Left lung (tissue), 10 donors: Measurements from ENCODE around the gene PRDM7. TPM values are rescaled to one million over a fixed set of nuclear protein-coding genes. Genes with fewer than 3 reads are reported as not detected.

ENCODE experiments used
- ATAC-seq: fragments of 200-7000 bp; cut with Tn5 transposase; one replicate; pipeline ENCODE4 v1.9.1; 2020; ENCODE audit warnings: moderate library complexity
- DNase-seq, 4 donors: peaks; one replicate each; pipeline ENCODE4 v3.0.0-alpha.2; 2013 to 2020
- H3K27ac ChIP-seq, 2 donors: fragments of 200-600 bp; sonication (generic) in 1 of 2; one replicate each; pipeline versions ENCODE4 v1.5.0 to v1.8.0; 2020 to 2021
- H3K27me3 ChIP-seq, 2 donors: fragments of 200-600 bp; sonication (generic) in 1 of 2; one replicate each; pipeline versions ENCODE4 v1.5.0 to v1.8.0; 2020 to 2021
- H3K36me3 ChIP-seq, 2 donors: fragments of 200-600 bp; sonication (generic) in 1 of 2; one replicate each; pipeline versions ENCODE4 v1.5.0 to v1.8.0; 2020 to 2021
- H3K4me1 ChIP-seq, 2 donors: fragments of 200-600 bp; one replicate each; pipeline ENCODE4 v1.8.0; 2021
- H3K4me3 ChIP-seq, 2 donors: fragments of 200-600 bp; sonication (generic) in 1 of 2; one replicate each; pipeline versions ENCODE4 v1.5.0 to v1.8.0; 2020 to 2021; ENCODE audit warnings: mild to moderate bottlenecking in 1 of 2
- H3K9me3 ChIP-seq, 2 donors: fragments of 200-600 bp; sonication (generic) in 1 of 2; one replicate each; pipeline versions ENCODE4 v1.5.0 to v1.8.0; 2020 to 2021
- intact Hi-C, 2 donors: fragments of 100-400 bp; cut with DNase I; formaldehyde crosslinking; loops; one replicate each; pipeline versions ENCODE4 v1.11.2 to v1.14.2; 2022
- polyA plus RNA-seq, 6 donors: library from polyadenylated mRNA; unstranded; fragments of 120-200 nt; gene quantifications; one replicate each; pipeline ENCODE4 v1.2.1, GENCODE V29; 2013; ENCODE audit not compliant: insufficient read length in 6 of 6
- total RNA-seq, 2 donors: library from RNA; stranded (reverse); fragmentation: NEBNext Ultra II Directional; extraction: Animal tissue kit (Norgen Biotek cat#: 25700); gene quantifications; one replicate each; pipeline ENCODE4 v1.2.1, GENCODE V29; 2021
- TF ChIP-seq, protein P1 (sequence below), 2 donors: fragments of 200-600 bp; sonication (generic) in 1 of 2; IDR thresholded peaks; one replicate each; pipeline versions ENCODE4 v1.5.0 to v1.8.0; 2021; ENCODE audit warnings: antibody characterized with exemption in 2 of 2
- donor health status: DM: no; HTN: yes; CAD: no.
- donor health status: DM: no; HTN: no; CAD: no.

Gene PRDM7
- total and polyA plus RNA-seq, 8 donors = 0.45 to 1.1 (median 0.83) TPM; not detected in 2

- H3K4me1 ChIP-seq = no peaks in the 10 kb centered on the region
- peaks cover 0 to 56% of the 10 kb centered on the region in 2 donors for H3K36me3 ChIP-seq
- intact Hi-C loops = no loop called here
- TF ChIP-seq, protein P1, sequence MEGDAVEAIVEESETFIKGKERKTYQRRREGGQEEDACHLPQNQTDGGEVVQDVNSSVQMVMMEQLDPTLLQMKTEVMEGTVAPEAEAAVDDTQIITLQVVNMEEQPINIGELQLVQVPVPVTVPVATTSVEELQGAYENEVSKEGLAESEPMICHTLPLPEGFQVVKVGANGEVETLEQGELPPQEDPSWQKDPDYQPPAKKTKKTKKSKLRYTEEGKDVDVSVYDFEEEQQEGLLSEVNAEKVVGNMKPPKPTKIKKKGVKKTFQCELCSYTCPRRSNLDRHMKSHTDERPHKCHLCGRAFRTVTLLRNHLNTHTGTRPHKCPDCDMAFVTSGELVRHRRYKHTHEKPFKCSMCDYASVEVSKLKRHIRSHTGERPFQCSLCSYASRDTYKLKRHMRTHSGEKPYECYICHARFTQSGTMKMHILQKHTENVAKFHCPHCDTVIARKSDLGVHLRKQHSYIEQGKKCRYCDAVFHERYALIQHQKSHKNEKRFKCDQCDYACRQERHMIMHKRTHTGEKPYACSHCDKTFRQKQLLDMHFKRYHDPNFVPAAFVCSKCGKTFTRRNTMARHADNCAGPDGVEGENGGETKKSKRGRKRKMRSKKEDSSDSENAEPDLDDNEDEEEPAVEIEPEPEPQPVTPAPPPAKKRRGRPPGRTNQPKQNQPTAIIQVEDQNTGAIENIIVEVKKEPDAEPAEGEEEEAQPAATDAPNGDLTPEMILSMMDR (IDR thresholded peaks at IDR 0.05) = no peak
- no peaks in the 10 kb centered on the region for H3K27me3 ChIP-seq
- ATAC-seq (no peak), DNase-seq (peak in 1 of 4 donors; percentile 34)
- no peak overlapping the region for H3K4me3 ChIP-seq
- H3K9me3 ChIP-seq = no peaks in the 10 kb centered on the region
- no peak overlapping the region for H3K27ac ChIP-seq
Measured at GRCh38 chr16:90032674-90033331, 44.3 kb downstream of the PRDM7 start.

DNA sequence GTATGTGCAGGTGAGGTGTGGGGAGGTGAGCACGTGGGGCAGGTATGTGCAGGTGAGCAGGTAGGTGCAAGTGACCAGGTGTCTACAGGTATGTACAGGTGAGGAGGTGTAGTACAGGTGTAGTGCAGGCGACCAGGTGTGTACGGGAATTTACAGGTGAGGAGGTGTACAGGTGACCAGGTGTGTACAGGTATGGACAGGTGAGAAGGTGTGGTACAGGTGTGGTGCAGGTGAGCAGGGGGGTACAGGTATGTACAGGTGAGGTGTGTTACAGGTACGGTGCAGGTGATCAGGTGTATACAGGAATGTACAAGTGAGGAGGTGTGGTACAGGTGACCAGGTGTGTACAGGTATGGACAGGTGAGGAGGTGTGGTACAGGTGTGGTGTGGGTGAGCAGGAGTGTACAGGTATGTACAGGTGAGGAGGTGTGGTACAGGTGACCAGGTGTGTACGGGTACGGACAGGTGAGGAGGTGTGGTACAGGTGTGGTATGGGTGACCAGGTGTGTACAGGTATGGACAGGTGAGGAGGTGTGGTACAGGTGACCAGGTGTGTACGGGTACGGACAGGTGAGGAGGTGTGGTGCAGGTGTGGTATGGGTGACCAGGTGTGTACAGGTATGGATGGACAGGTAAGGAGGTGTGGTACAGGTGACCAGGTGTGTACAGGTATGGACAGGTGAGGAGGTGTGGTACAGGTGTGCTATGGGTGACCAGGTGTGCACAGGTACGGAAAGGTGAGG lies 45.0 kb downstream of the PRDM7 start:
- H3K9me3 ChIP-seq = no peaks in the 10 kb centered on the region
- H3K27me3 ChIP-seq = no peaks in the 10 kb centered on the region
- TF ChIP-seq, protein P1 (IDR thresholded peaks at IDR 0.05) = no peak
- no peaks in the 10 kb centered on the region for H3K4me1 ChIP-seq
- intact Hi-C loops = no loop called here
- peaks cover 0 to 53% of the 10 kb centered on the region in 2 donors for H3K36me3 ChIP-seq
- ATAC-seq (peak; percentile 31), DNase-seq (peak in 1 of 4 donors; percentile 30)
- no peak overlapping the region for H3K4me3 ChIP-seq
- no peak overlapping the region for H3K27ac ChIP-seq

GRCh38 chr16:90031186-90031930 lies 45.8 kb downstream of the PRDM7 start:
- Histone ChIP-seq H3K27ac (no peak overlapping the region), H3K9me3 (no peaks in the 10 kb centered on the region), H3K4me1 (no peaks in the 10 kb centered on the region), H3K4me3 (no peak overlapping the region), H3K27me3 (no peaks in the 10 kb centered on the region), H3K36me3 (peaks cover 0 to 46% of the 10 kb centered on the region in 2 donors)
- intact Hi-C loops = no loop called here
- peak in 1 of 4 donors; percentile 61 for DNase-seq
- TF ChIP-seq, protein P1 (IDR thresholded peaks at IDR 0.05) = no peak
- no peak for ATAC-seq

- DNase-seq (no peak), ATAC-seq (no peak)
- TF ChIP-seq, protein P1 (IDR thresholded peaks at IDR 0.05) = no peak
- Histone ChIP-seq H3K4me1 (no peaks in the 10 kb centered on the region), H3K36me3 (peaks cover 0 to 25% of the 10 kb centered on the region in 2 donors), H3K4me3 (no peak overlapping the region), H3K9me3 (no peaks in the 10 kb centered on the region), H3K27me3 (no peaks in the 10 kb centered on the region), H3K27ac (no peak overlapping the region)
- intact Hi-C loops = no loop called here
Measured at GRCh38 chr16:90028985-90029384, 48.1 kb downstream of the PRDM7 start.

GRCh38 chr16:90027611-90028010 lies 49.5 kb downstream of the PRDM7 start:
- H3K27me3 ChIP-seq = no peaks in the 10 kb centered on the region
- no peaks in the 10 kb centered on the region for H3K9me3 ChIP-seq
- peaks cover 0 to 17% of the 10 kb centered on the region in 2 donors for H3K36me3 ChIP-seq
- TF ChIP-seq, protein P1 (IDR thresholded peaks at IDR 0.05) = no peak
- intact Hi-C loops = no loop called here
- DNase-seq = no peak
- H3K4me3 ChIP-seq = no peak overlapping the region
- H3K27ac ChIP-seq = no peak overlapping the region
- ATAC-seq = no peak
- H3K4me1 ChIP-seq = peaks cover 5 to 10% of the 10 kb centered on the region in 2 donors
